CD14-positive monocyte (primary cell): Measurements from ENCODE around the gene HOXD11. TPM values are rescaled to one million over a fixed set of nuclear protein-coding genes. Genes with fewer than 3 reads are reported as not detected.

Experiments
- DNase-seq, 3 donors: peaks; one replicate each; pipeline ENCODE4 v3.0.0-alpha.2; 2011 to 2022
- H2AFZ ChIP-seq: 2 replicates; pipeline ENCODE4 v1.6.0; 2012; ENCODE audit warnings: mild to moderate bottlenecking, low read depth, low read length, inconsistent platforms; ENCODE audit not compliant: insufficient read depth, poor library complexity, severe bottlenecking
- H3K27ac ChIP-seq, 2 donors: 1 replicate in 1 of 2; 2 replicates in 1 of 2; pipeline ENCODE4 v1.5.1; 2012 to 2013; ENCODE audit warnings: low read length in 2 of 2, control low read depth in 1 of 2, inconsistent platforms in 1 of 2, low read depth in 1 of 2, mild to moderate bottlenecking in 1 of 2
- H3K27me3 ChIP-seq, 2 donors: one replicate each; pipeline versions ENCODE4 v1.6.0 to v1.6.1; 2011 to 2013; ENCODE audit warnings: low read length in 2 of 2; ENCODE audit not compliant: control insufficient read depth in 2 of 2, insufficient read depth in 2 of 2
- H3K36me3 ChIP-seq, 2 donors: replicated peaks in 1 of 2; 1 replicate in 1 of 2; 2 replicates in 1 of 2; pipeline versions ENCODE4 v1.5.1 to v1.6.1; 2012 to 2013; ENCODE audit warnings: low read length in 2 of 2, control low read depth in 1 of 2, inconsistent platforms in 1 of 2, mild to moderate bottlenecking in 1 of 2; ENCODE audit not compliant: insufficient read depth in 2 of 2, control insufficient read depth in 1 of 2
- H3K4me1 ChIP-seq, 2 donors: 1 replicate in 1 of 2; 2 replicates in 1 of 2; pipeline versions ENCODE4 v1.5.1 to v1.6.1; 2012 to 2013; ENCODE audit warnings: low read length in 2 of 2, control low read depth in 1 of 2, inconsistent platforms in 1 of 2, mild to moderate bottlenecking in 1 of 2, moderate library complexity in 1 of 2; ENCODE audit not compliant: insufficient read depth in 2 of 2, control insufficient read depth in 1 of 2
- H3K4me2 ChIP-seq: replicated peaks from 2 replicates; pipeline ENCODE3; 2012; ENCODE audit warnings: low read length, moderate library complexity, mild to moderate bottlenecking; ENCODE audit not compliant: poor library complexity, severe bottlenecking; ENCODE audit errors: extremely low read depth
- H3K4me3 ChIP-seq, 3 experiments: fragments of 200-600 bp in 1 of 3; sonication (generic) in 1 of 3; replicated peaks in 1 of 3; 1 replicate in 2 of 3; 2 replicates in 1 of 3; pipeline ENCODE4 v1.5.1; 2011 to 2013; ENCODE audit warnings: low read length in 3 of 3, mild to moderate bottlenecking in 3 of 3, control low read depth in 2 of 3, low read depth in 2 of 3, inconsistent platforms in 1 of 3, moderate library complexity in 1 of 3
- H3K79me2 ChIP-seq: 2 replicates; pipeline ENCODE4 v1.6.0; 2012; ENCODE audit warnings: mild to moderate bottlenecking, control low read depth, inconsistent platforms, low read length, moderate library complexity; ENCODE audit not compliant: insufficient read depth
- H3K9ac ChIP-seq: 2 replicates; pipeline ENCODE4 v1.6.0; 2017; ENCODE audit warnings: low read length, mild to moderate bottlenecking; ENCODE audit not compliant: insufficient read depth, poor library complexity, severe bottlenecking
- H3K9me3 ChIP-seq, 2 donors: replicated peaks in 1 of 2; 1 replicate in 1 of 2; 2 replicates in 1 of 2; pipeline versions ENCODE4 v1.5.1 to v1.6.1; 2012 to 2013; ENCODE audit warnings: low read length in 2 of 2, control low read depth in 1 of 2; ENCODE audit not compliant: control insufficient read depth in 1 of 2, insufficient read depth in 1 of 2
- H4K20me1 ChIP-seq: 2 replicates; pipeline ENCODE4 v1.6.0; 2012; ENCODE audit warnings: mild to moderate bottlenecking, low read length, control low read depth, moderate library complexity; ENCODE audit not compliant: insufficient read depth
- H3K27ac Mint-ChIP-seq, 7 donors: one replicate each; pipeline ENCODE4 v1.8.0; 2020; ENCODE audit warnings: mild to moderate bottlenecking in 7 of 7, mixed read lengths in 7 of 7, moderate library complexity in 6 of 7, inconsistent platforms in 2 of 7
- H3K27me3 Mint-ChIP-seq, 3 donors: one replicate each; pipeline ENCODE4 v1.8.0; 2021 to 2022; ENCODE audit warnings: low read depth in 3 of 3, mild to moderate bottlenecking in 3 of 3, mixed read lengths in 3 of 3, moderate library complexity in 3 of 3, inconsistent platforms in 1 of 3
- H3K36me3 Mint-ChIP-seq, 2 donors: one replicate each; pipeline ENCODE4 v1.8.0; 2020; ENCODE audit warnings: mixed read lengths in 2 of 2, inconsistent platforms in 1 of 2, mild to moderate bottlenecking in 1 of 2
- H3K4me1 Mint-ChIP-seq: one replicate; pipeline ENCODE4 v1.8.0; 2020; ENCODE audit warnings: mild to moderate bottlenecking, mixed read lengths
- H3K4me3 Mint-ChIP-seq, 2 donors: one replicate each; pipeline ENCODE4 v1.8.0; 2020; ENCODE audit warnings: mild to moderate bottlenecking in 2 of 2, mixed read lengths in 2 of 2, moderate library complexity in 1 of 2
- H3K9me3 Mint-ChIP-seq, 7 donors: one replicate each; pipeline ENCODE4 v1.8.0; 2020 to 2022; ENCODE audit warnings: mixed read lengths in 7 of 7, mild to moderate bottlenecking in 6 of 7, moderate library complexity in 6 of 7, inconsistent platforms in 2 of 7
- WGBS: methylation state at CpG from one replicate; pipeline ENCODE4 v1.1.5; 2013; ENCODE audit warnings: missing lambda C conversion rate; ENCODE audit not compliant: insufficient coverage; 5-methylcytosine and 5-hydroxymethylcytosine counted together
- intact Hi-C, 2 donors: fragments of 100-400 bp; cut with micrococcal nuclease; formaldehyde crosslinking; loops; one replicate each; pipeline versions ENCODE4 v1.15.0 to v1.15.1; 2023
- polyA plus RNA-seq, 3 donors: library from polyadenylated mRNA; depleted of rRNA in 1 of 3; unstranded in 2 of 3; stranded (reverse) in 1 of 3; fragments of 300-500 nt in 2 of 3; fragments of >200 nt in 1 of 3; fragmentation: Illumina TruSeq in 2 of 3; gene quantifications; 1 replicate in 2 of 3; 2 replicates in 1 of 3; pipeline ENCODE4 v1.2.3, GENCODE V29; 2012 to 2021
- TF ChIP-seq, protein P1 (sequence below): fragments of 200-600 bp; IDR thresholded peaks from one replicate; pipeline ENCODE4 v1.8.0; 2022; ENCODE audit warnings: antibody characterized with exemption, mild to moderate bottlenecking

Gene HOXD11
- polyA plus RNA-seq, 3 donors: not detected

DNA sequence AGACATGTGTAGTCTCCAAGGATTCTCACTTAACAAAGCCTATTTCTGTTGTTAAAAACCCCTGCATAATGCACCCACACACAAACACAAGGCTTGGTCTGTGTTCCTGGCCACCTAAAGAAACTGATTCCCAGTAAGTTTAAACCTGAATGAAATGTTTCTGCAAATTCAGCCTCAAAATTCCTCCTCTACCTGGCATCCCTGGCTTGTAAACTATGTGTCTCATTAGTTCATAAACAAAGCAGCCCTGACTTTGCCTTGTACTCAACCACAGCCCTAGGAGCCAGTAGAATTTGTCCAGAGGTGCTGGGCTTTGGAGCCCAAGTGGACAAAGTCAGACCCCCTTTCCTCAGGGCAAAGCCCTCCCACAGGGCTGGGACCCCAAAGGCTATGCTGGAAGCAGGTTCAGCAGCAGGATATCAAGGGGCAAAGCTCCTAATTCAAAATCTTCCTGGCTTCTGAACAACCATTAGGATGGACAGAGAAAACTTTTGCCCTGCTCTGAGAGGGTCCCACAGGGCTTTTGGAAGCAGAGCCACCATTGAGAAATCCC, 17.2 kb upstream of the HOXD11 start:
- H3K4me3 Mint-ChIP-seq: peak overlapping the region in 1 of 2 donors; percentile 98
- Histone ChIP-seq H3K27ac (no peak overlapping the region), H3K9me3 (peaks cover 0 to 83% of the 10 kb centered on the region in 2 donors), H3K4me1 (peaks cover 14 to 22% of the 10 kb centered on the region in 2 donors), H3K9ac (no peak overlapping the region), H3K79me2 (no peaks in the 10 kb centered on the region), H4K20me1 (no peaks in the 10 kb centered on the region), H3K4me2 (no peak overlapping the region), H3K36me3 (no peaks in the 10 kb centered on the region), H3K27me3 (peaks cover 91 to 94% of the 10 kb centered on the region in 2 donors), H2AFZ (no peak overlapping the region), H3K4me3 (no peak overlapping the region)
- TF ChIP-seq, protein P1, sequence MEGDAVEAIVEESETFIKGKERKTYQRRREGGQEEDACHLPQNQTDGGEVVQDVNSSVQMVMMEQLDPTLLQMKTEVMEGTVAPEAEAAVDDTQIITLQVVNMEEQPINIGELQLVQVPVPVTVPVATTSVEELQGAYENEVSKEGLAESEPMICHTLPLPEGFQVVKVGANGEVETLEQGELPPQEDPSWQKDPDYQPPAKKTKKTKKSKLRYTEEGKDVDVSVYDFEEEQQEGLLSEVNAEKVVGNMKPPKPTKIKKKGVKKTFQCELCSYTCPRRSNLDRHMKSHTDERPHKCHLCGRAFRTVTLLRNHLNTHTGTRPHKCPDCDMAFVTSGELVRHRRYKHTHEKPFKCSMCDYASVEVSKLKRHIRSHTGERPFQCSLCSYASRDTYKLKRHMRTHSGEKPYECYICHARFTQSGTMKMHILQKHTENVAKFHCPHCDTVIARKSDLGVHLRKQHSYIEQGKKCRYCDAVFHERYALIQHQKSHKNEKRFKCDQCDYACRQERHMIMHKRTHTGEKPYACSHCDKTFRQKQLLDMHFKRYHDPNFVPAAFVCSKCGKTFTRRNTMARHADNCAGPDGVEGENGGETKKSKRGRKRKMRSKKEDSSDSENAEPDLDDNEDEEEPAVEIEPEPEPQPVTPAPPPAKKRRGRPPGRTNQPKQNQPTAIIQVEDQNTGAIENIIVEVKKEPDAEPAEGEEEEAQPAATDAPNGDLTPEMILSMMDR: no peak
- H3K36me3 Mint-ChIP-seq: peaks cover 0 to 19% of the 10 kb centered on the region in 2 donors
- H3K27me3 Mint-ChIP-seq: peaks cover 93 to 98% (median 95%) of the 10 kb centered on the region in 3 donors
- intact Hi-C loops: loop anchor here (10.0 kb wide), 2 partner anchors 405 to 1755 kb away; partner anchors contain the start of gene SP9 (in 1 of the 2)
- no peak overlapping the region for H3K27ac Mint-ChIP-seq
- H3K4me1 Mint-ChIP-seq: peaks cover 30% of the 10 kb centered on the region
- no peak for DNase-seq
- peaks cover 0 to 40% (median 28%) of the 10 kb centered on the region in 7 donors for H3K9me3 Mint-ChIP-seq

DNA sequence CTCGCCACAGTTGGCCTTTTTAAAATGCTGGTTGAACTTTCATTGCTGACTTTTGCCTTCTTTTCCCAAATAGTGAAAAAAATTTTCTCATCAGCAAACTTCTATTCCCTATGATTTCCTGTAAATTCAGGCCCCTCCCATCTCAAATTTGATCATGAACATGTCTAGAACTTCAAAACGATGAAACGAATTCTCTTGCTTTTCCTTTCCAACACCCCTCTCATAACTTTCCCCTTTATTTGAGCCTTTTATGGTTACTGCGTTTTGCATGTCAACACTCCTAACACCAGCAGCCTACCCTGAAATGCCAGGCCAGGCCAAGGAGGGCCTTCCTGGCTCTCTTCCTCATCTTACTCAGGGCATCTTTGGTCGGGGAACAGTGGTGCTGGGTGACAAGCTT, 16.2 kb upstream of the HOXD11 start:
- Mint-ChIP-seq H3K27me3 (peaks cover 93 to 98% (median 95%) of the 10 kb centered on the region in 3 donors), H3K9me3 (peaks cover 0 to 43% (median 28%) of the 10 kb centered on the region in 7 donors)
- intact Hi-C loops: loop anchor here (10.0 kb wide), 2 partner anchors 406 to 1756 kb away; partner anchors contain the start of gene SP9 (in 1 of the 2)

More for the DNA sequence above, 16.2 kb upstream of the HOXD11 start:
- Histone ChIP-seq H3K4me1 (peaks cover 14 to 22% of the 10 kb centered on the region in 2 donors), H3K36me3 (no peaks in the 10 kb centered on the region), H3K27ac (no peak overlapping the region), H3K9ac (no peak overlapping the region), H3K9me3 (peaks cover 0 to 84% of the 10 kb centered on the region in 2 donors), H2AFZ (no peak overlapping the region), H3K79me2 (no peaks in the 10 kb centered on the region), H3K4me3 (no peak overlapping the region), H3K4me2 (no peak overlapping the region), H4K20me1 (no peaks in the 10 kb centered on the region), H3K27me3 (peaks cover 91 to 94% of the 10 kb centered on the region in 2 donors)
- H3K4me1 Mint-ChIP-seq: peaks cover 26% of the 10 kb centered on the region
- DNase-seq: no peak
- 63% methylated on average over 1 of the region's 5 CpGs for WGBS
- TF ChIP-seq, protein P1: no peak
- peak overlapping the region in 1 of 2 donors; percentile 98 for H3K4me3 Mint-ChIP-seq
- H3K36me3 Mint-ChIP-seq: peaks cover 0 to 19% of the 10 kb centered on the region in 2 donors
- no peak overlapping the region for H3K27ac Mint-ChIP-seq
